Fibroblast of gingiva (primary cell): ENCODE measurements around the gene RPP25.
"Not testable (repeated sequence)": the region's sequence is repeated elsewhere in the genome, so short reads cannot be mapped to it uniquely, and the experiment has no call there.

Experiments used
- DNase-seq: peaks from one replicate; pipeline ENCODE4 v3.0.0-alpha.2; 2011; ENCODE audit warnings: low read depth

Gene RPP25

GRCh38 chr15:74917676-74918075 is 38.9 kb downstream of the RPP25 start:
- no peak for DNase-seq

- not testable (repeated sequence) for DNase-seq
Measured at GRCh38 chr15:74913799-74914198, 42.8 kb downstream of the RPP25 start.

GRCh38 chr15:74913041-74913440 is 43.5 kb downstream of the RPP25 start:
- no peak for DNase-seq

GRCh38 chr15:74908635-74909034 is 47.9 kb downstream of the RPP25 start:
- DNase-seq, result no peak

GRCh38 chr15:74907163-74907870 is 49.3 kb downstream of the RPP25 start:
- DNase-seq, result no peak

- DNase-seq, result peak; percentile 83
Measured at GRCh38 chr15:74906450-74907162, 50.0 kb downstream of the RPP25 start, which contains the start of gene FAM219B. FAM219B (minus strand) TSS chr15:74906851; CDS start chr15:74906800, 51 bp downstream.

GRCh38 chr15:74906067-74906449 is 50.5 kb downstream of the RPP25 start:
- peak; percentile 25 for DNase-seq
